GM18502 (cell line): Measurements from ENCODE around the gene BCLAF1.
"Not testable (repeated sequence)": the region's sequence is repeated elsewhere in the genome, so short reads cannot be mapped to it uniquely, and the experiment has no call there.

Experiments
- ATAC-seq: cut with Tn5 transposase; IDR thresholded peaks from one replicate; pipeline ENCODE4 v1.9.1; 2021; ENCODE audit warnings: mild to moderate bottlenecking; ENCODE audit not compliant: unreplicated experiment, poor library complexity

The BCLAF1 gene

DNA sequence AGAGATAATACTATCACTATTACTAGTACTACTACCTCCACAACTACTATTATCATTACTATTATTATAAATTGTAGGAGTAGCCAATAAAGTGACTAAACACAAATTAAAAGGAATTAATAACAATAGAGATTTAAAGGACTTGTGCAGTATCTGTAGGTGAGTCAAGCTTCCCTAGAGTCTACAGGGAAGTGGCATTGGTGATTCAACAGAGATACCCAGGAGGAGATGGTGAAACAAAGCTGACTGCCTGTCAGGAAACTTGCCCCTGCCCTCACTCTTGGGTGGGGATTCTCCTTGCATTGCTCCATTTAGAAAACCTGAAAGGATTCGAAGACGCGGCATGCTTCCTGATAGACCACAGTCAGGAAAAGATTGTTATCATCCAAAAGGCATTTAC is 23.3 kb upstream of the BCLAF1 start:
- no peak for ATAC-seq

DNA sequence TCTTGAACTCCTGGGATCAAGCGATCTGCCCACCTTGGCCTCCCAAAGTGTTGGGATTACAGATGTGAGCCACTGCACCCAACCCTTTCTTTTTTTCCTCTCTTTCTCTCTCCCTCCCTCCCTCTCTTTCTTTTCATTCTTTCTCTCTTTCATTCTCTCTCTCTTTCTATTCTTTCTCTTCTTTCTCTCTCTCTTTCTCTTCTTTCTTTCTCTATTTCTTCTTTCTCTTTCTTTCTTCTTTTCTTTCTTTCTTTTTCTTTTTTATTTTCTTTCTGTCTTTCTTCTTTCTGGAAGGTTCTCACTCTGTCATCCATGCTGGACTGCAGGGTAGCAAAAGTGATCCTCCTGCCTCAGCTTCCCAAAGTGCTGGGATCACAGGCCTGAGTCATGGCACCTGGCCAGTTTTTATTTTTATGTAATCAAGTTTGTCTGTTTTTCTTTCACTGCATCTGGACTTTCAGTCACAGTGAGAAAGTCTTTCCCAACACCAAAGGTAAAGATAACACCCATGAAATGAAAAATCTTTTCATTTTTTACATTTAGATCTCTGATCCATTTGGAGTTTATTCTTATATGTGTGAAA is 20.2 kb upstream of the BCLAF1 start:
- no peak for ATAC-seq

DNA sequence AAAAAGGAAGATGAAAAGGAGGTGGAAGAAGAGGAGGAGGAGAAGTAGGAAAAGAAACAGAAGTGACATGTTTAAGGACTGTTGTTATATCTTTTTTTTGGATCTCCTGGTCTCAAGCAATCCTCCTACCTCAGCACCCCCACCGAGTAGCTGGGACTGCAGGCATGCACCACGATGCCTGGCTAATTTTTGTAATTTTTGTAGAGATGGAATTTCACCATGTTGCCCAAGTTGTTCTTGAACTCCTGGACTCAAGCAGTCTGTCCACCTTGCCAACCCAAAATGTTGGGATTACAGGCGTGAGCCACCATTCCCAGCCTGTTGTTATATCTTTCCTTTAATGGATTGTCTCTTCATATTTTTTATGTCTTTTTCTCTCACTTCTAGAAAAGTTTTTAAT is 19.5 kb upstream of the BCLAF1 start:
- ATAC-seq: no peak

DNA sequence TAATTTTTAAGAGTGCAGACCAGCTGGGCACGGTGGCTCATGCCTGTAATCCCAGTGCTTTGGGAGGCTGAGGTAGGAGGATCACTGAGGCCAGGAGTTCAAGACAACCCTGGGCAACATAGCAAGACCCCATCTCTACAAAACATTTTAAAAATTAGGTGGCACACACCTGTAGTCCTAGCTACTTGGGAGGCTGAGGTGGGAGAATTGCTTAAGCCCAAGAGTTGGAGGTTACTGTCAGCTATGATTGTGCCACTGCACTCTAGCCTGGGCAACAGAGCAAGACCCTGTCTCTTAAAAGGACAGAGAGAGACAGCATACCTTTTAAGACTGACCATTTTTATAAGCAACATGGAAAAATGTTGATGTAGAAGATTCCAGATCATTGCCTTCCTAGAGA is 18.8 kb upstream of the BCLAF1 start:
- not testable (repeated sequence) for ATAC-seq

DNA sequence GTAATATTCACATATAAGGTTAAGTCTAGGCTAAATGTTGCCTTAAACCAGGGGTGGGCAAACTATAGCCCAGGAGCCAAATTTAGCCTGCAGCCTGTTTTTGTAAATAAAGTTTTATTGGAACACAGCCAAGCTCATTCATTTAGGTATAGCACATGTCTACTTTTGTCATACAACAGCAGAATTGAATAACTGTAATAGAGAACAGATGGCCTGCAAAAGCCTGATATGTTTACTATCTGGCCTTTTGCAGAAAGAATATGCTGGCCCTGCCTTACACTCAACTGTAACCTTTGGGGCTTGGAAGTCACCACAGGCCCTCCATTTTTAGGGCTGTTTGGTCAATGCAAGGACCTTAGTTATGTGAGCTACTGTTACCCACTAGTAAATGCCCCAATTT is 17.7 kb upstream of the BCLAF1 start:
- ATAC-seq: no peak

DNA sequence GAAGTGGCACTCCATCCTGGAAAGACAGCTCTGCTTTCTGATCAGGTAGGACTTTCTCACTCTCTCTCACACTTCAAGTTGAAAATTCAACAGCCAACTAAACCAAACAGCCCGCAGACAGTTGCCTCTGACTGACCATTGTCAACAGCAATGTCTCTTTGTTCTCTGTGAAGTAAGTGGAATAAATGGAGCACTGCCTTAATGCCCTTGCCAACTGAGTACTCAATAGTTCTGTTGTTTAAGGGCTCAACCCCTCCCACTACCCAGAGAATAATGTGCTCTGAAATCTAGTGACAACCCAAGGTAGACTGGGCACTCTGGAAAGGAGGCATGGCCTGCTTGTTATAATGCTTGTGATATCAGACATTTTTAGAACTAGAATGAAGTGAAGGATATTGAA is 16.8 kb upstream of the BCLAF1 start:
- ATAC-seq: no peak

DNA sequence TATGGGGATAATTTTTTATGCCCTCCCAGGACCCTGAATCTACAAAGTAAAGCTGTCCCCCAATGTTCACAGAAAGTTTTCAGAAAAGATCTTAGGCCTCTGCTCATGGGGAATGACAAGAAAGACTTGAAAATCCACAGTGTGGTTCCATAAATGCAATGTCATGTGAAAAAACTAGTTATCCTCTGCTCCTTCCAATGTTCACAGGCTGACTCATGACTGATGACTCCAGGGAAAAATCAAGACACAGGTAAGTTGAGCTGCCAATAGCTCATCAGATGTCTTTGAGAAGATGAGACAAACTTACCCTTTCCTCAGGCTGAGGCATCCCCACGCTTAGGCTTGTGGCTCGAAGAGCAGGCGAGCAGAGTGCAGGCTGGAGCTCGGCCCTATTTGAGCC is 14.8 kb upstream of the BCLAF1 start:
- no peak for ATAC-seq

DNA sequence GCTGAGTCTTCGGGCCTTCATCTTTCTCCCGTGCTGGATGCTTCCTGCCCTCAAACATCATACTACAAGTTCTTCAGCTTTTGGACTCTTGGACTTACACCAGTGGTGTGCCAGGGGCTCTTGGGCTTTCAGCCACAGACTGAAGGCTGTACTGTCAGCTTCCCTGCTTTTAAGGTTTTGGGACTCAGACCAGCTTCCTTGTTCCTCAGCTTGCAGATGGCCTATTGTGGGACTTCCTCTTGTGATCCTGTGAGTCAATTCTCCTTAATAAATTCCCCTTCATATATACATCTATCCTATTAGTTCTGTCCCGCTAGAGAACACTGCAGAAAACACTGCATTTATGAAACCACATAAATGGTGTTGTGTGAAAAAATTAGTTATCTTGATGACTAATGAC is 13.9 kb upstream of the BCLAF1 start:
- no peak for ATAC-seq

DNA sequence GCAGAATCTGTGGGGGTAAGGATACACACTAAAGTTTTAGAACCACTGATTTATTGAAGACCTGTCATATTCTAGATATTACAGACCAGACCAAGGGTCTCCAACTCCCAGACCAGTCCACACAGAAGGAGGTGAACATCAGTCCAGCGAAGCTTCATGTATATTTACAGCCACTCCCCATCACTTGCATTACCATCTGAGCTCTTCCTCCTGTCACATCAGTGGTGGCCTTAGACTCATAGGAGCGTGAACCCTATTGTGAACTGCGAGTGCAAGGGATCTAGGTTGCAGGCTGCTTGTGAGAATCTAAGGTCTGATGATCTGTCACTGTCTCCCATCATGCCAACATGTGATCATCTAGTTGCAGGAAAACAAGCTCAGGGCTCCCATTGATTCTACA is 5.0 kb upstream of the BCLAF1 start:
- no peak for ATAC-seq

DNA sequence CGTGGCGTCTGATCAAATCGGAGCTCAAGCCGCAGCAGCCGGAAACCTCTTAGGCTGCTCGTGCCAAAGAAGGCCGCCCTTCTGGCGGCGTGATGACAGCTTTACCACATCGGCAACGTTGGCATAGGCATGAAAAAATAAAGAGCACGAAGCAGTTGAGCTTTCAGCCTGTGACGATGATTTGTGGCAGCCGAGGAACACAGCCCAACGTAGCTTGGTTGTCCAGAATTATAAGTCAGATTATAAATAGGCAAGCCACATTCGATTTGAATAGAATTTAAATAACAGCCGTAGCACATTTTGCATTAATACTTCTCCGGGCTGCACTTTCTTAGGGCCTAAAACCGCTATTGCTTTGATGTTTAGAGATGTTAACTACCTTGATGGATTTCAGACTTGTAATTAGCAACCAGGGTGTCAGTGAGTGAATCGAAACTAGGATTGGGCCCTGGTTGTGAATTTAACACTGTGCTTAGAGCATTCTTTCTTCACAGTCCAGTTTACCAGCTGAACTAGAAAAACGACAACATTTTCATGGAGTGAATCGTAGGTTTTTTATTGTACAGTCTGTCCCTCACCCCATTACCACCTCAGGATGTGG is 864 bp upstream of the BCLAF1 start:
- ATAC-seq: peak; percentile 30

DNA sequence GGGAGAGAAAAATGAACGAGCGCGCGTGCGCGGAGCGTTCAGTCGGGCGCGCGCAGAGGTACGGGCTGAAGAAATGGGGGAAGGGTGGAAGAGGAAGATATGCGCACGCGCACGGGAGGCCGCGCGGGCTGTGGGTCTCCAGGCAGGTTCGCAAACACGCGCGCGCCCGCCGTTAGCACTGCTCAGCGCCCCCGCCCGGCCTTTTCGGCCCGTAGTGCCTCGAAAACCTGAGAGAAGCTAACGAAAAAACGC is 393 bp downstream of the BCLAF1 start:
- ATAC-seq: peak; percentile 48

DNA sequence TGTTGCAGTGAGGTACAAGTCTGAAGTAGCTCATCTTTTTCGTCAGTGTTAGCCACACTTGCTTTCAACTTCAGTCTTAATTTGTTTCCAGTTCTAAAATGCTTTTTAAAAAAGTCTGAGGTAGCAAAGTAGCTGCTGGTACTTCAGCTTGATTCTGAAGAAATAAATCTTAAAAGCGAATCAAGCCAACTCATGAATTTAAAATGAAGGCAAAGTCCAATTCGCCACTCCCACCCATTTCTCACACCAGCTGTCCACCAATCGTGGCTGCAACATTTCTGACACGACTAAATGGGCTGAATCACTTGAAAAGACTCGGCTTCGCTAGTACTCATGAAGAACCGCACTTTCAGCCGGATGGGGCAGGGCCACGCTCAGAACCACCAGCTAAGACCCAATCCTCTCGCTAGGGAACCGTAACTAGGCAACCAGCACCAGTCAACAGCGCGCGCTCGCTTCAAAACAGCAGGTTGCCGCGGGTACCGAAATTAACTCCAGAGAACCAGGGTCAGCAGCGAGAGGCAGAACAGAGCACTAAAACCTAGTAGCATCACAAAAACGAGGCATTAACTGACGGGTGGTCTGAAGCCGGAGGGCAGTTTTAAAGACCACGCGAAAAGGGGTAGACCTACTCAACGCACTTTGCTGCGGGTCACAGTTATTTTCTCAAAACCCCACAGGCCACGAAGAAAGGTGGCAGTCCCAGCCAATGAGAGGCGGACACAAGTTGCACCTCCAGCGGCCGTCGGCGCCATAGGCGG is 900 bp downstream of the BCLAF1 start:
- peak; percentile 39 for ATAC-seq

DNA sequence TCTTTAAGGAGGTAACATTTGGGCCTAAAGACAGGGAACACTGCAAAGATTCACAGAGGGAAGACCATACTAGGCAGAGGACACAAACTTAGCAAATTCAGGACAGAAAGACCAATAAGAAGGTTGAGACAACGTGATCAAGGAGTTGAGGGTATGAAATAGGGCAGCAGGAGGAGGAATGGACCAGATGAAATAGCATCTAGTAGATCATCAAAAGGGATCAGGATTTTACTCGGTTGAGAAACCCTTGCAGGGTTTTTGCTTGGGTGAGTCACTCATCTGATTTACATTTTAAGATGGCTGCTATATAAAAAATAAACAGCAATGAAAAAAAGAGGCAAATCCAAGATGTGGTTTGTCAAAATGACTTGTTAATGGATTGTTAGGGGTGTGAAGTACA is 4.7 kb downstream of the BCLAF1 start:
- ATAC-seq: no peak

DNA sequence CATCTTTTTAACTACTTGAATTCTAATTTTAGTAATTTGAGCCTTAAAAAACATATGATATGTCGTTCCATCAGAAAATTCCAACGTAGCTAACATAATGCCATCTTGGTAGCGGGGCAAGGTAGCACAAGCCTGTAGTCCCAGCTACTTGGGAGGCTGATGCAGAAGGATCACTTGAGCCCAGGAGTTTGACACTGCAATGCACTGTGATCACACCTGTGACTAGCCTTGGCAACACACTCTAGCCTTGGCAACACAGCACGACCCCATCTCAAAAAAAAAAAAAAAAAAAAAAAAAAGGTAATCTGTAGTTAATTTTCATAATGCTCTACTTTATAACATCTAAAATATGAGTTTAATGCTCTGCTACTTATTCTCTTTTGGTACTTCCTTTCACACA is 6.7 kb downstream of the BCLAF1 start:
- no peak for ATAC-seq

DNA sequence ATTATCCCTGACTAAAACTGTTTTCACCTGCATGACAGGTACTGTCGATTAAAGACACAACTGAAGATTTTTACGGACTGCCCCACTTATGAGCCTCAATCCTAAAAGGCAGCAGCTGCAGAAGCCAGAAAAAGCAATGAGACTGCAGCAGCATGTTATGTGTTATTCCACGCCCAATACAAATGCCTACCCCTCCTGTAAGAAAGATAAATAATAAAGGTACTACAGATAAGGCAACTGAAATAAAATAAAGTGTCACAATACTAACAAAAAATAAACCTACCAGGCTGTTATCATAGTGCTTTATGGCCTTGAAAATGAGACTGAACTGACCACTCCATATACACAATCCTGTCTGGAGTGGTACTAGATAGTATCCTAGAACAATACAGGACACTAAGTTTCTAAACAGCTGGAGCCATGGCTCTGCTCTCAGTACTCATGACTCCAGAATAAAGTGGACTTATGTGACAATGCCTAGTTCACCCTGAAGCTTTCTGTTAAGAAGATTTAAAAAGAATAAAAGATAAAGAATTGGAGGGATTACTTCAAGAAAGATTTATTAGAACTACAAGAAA is 9.5 kb downstream of the BCLAF1 start:
- ATAC-seq: no peak

DNA sequence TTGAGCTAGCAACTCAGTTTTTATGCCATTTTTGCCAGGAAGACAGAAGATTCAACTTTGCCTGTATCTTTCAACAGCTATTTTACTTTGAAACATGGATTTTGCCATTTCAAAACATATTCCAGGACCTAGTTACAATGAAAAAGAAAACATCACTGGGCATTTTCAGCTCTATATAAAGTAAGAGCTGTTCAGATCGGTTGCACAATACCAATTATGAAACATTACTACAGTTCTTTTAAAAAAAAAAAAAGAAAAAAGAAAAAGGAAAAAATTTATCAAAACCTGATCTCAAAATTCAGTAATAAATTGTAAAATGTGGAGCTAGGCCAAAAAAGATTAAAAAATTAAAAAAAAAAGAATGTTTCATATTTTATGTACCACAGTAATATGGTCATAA is 15.6 kb downstream of the BCLAF1 start:
- ATAC-seq: no peak

DNA sequence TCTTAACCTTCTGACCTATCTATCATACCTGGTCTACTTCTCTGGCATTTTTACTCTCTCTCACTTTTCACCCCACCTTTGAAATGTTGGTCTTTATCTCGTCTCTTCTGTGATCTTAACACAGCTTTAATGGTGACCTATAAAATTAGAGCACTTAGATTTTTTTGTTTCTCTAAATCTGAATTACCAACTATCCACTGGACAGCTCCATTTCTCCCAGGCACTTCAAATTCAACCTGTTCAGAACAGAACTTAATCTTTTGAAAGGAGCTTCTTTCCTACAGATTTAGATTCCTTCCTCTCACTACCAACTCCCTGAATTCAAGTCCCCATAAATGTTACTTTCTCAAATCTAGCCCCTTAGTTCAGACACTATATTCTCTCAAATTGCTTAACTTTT is 24.5 kb downstream of the BCLAF1 start:
- no peak for ATAC-seq

DNA sequence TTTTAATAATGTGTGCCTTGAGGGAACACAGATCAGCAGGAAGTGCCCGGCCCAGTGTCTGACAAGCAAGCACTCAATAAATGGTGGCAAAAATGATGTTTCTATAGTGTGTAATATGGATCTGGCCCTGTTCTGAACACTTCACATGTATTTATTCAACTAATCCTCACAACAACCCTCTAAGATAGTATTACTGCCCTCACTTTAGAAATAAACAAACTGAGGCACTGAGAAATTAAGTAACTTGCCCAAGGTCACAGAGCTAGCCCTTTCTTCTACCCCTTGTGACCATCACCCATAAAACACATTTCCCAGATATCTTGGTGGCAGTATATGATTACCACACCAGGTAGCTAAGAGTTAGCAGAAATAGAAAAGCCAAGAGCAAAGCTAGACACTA is 26.7 kb downstream of the BCLAF1 start:
- no peak for ATAC-seq

DNA sequence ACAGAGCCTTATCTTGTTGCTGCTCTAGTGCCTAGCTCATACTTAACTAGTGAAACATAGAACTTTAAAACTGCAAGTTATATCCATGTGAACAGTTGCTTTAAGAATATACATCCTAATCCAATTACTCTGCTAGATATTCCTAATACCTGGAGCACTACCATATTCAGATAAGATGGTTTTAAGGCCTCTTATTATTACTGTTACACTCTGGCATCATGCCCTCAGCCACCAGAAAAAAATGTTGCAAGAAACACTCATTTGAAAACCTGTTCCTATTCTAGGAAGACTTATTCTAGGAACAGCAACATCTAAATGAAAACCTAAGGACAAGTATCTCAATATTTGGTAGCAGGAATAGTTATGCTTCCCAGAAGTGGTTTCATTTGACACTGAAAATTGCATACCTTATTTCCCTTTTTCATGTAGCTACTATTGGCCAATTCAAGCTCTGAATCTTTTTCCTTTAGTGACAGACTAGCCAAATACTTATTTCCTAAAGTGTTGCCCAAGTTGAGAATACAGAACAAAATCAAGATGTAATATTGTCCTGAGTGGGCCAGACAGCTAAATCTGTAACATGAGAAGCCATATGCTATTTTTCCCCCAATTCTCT is 34.7 kb downstream of the BCLAF1 start:
- no peak for ATAC-seq

DNA sequence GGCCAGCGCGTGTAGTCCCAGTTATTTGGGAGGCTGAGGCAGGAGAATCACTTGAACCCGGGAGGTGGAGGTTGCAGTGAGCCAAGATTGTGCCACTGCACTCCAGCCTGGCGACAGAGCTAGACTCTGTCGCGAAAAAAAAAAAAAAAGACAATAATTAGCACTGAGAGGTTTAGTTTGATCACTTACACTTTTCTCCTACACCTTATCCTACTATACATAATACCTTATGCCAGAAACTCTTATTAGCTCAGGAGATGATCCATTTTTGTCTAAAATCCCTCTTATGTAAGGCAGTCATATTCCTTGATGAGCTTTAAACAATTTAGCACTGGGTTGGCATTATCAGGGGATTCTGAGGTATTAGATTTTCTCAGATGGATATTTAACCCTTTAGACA is 35.9 kb downstream of the BCLAF1 start:
- no peak for ATAC-seq

DNA sequence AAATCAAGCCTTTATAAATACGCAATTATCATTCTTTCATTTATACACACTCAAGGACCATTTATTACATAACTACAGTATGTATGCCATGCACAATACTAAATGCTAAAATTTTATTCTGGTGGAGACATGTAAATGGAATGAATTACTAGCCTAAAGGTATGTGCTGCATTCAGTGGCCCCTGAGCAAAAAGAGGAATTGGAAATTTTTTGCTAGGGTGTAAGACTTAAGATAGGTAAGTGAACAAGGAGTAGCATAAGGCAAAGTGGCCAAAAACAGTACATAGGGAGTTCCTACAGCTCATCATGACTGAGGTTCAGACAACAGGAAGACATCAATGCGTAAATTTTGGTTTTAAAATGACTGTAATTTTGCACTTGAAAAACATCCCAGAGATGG is 37.2 kb downstream of the BCLAF1 start:
- no peak for ATAC-seq

DNA sequence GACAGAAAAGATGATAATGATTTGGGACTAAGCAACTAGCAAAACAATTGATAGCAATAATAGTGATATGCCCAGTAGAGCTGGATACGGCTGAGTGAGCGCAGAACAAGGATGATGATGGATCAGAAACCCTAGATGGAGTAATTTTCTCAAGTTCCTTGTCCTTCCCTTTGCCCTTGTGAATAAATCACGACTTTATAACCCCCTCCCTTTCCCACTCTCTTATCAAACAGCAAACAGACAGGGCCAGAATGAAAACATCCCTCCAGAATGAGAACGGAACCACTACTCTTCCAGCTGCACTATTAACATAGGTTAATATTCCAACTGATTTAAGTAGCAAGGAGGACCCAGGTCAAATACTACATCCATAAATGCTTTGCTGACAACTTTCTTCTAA is 38.3 kb downstream of the BCLAF1 start:
- ATAC-seq: no peak
